NCI-H510A (cell line): Measurements from ENCODE around the gene HCFC1.

Experiments used
- DNase-seq: peaks from one replicate; lab custom pipeline; 2025; lab: John Stamatoyannopoulos, UW

HCFC1 gene

GRCh38 chrX:153902385-153902784 is 69.2 kb downstream of the HCFC1 start:
- DNase-seq, result no peak

GRCh38 chrX:153901753-153902140 is 69.9 kb downstream of the HCFC1 start:
- DNase-seq, result no peak

GRCh38 chrX:153900831-153901752 is 70.5 kb downstream of the HCFC1 start:
- no peak for DNase-seq

GRCh38 chrX:153897899-153898298 is 73.7 kb downstream of the HCFC1 start:
- no peak for DNase-seq
